Measurements from ENCODE around the gene ERLEC1.

GRCh38 chr2:53756644-53757043 is 30.2 kb upstream of the ERLEC1 start:
- TF ChIP-seq CTCF (IDR thresholded peaks at IDR 0.05), result no peak
- no peak for TF ChIP-seq POLR2AphosphoS5 (IDR thresholded peaks at IDR 0.05; ENCODE audit: insufficient read depth in 1 of 2, low read depth in 1 of 2)

Data from vagina (tissue), 2 donors.